HG03439 (cell line): ENCODE measurements around the gene PLIN4.
"Not testable (repeated sequence)": the region's sequence is repeated elsewhere in the genome, so short reads cannot be mapped to it uniquely, and the experiment has no call there.

ENCODE experiments used
- ATAC-seq: cut with Tn5 transposase; IDR thresholded peaks from one replicate; pipeline ENCODE4 v1.9.1; 2021; ENCODE audit warnings: mild to moderate bottlenecking, moderate library complexity; ENCODE audit not compliant: unreplicated experiment

Gene PLIN4

GRCh38 chr19:4547303-4548237, 29.3 kb upstream of the PLIN4 start:
- no peak for ATAC-seq

DNA sequence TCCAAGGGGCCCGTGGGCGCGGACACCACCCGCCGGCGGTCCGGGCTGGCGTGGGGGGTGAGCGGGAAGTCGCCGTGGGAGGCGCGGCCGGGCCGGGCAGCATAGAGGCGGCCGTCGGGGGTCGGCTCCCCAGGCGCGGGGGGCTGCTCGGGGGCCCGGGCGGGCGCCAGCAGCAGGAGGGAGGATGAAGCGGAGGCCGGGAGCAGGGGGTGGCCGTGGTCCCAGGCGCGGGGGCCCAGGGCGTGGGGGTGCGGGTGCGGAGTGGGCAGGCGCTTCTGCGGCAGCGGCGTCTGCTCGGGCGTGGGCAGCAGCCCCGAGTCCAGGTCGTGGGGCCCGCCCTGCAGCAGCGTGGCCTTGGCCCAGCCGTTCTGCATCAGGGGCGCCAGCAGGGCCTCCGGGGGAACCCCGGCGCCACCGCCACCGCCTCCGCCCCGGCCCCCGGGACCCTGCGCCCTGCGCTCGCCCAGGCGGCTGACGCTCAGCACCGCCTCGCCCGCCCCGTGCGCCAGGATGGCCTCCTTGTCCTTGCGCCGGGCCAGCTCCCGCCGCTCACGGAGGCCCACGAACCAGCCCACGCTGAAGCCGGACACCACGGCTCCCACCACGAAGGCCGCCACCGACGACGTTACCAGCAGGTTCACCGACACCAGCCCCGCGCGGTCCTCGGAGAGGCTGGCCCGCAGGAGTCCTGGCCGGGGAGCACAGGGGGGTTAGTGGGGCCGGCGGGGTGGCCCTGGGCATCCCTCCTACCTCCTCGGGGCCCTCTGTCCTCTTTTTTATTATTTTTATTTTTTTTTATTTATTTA, 25.8 kb upstream of the PLIN4 start:
- ATAC-seq: no peak

GRCh38 chr19:4542896-4543841, 24.9 kb upstream of the PLIN4 start:
- ATAC-seq: no peak

GRCh38 chr19:4541806-4542145, 23.5 kb upstream of the PLIN4 start:
- ATAC-seq: not testable (repeated sequence)

GRCh38 chr19:4541114-4541805, 23.0 kb upstream of the PLIN4 start:
- no peak for ATAC-seq

DNA sequence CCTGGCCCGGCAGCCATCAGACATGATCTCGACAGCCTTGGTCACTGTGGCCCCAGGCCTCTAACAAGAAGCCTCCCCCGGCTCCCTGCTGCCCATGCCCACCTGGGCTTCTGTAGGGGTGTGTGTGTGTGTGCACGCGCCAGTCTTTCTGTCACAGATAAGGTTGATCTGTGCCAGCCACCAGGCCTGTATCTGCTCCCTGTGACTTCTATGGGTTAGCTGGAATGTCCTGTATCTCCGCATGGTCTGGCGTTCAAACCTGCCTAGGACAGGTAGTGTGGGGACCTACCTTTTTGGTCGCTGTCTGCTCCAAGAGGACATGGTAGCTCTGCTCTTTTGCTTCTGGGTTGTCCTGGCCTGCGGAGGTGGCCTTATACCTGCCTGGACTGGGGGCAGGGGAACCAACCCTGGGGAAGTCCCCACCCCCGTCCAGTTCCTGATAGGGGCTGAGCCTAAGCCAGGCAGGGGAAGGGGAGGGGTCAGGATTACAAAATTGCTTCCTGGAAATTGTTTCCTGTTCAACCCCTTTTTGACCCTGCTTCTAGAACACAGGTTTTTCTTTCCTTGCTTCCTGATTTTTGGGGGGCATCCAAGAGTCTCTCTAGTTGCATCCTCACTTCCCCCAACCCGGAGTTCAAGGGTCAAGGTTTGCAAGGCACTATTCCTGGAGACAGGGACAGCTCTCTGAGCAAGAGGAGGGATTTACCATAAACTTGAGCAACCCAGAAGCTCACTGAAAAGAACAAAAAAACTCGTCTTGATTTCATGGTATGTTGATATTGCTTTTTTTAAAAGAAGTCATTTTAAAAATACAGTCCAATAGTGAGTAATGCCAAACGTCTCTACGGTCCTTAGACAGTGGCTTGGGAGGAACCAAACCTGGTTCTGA, 21.7 kb upstream of the PLIN4 start, which contains the start of gene LRG1:
TSS of gene LRG1 (minus strand) at position 344 of the 889 bp plus-strand sequence. CDS start at position 321, 23 bp downstream.
- no peak for ATAC-seq

GRCh38 chr19:4539169-4539692, 20.9 kb upstream of the PLIN4 start:
- ATAC-seq: no peak

GRCh38 chr19:4538601-4538954, 20.3 kb upstream of the PLIN4 start:
- no peak for ATAC-seq

- no peak for ATAC-seq
Observed at GRCh38 chr19:4537953-4538600, 19.8 kb upstream of the PLIN4 start.

DNA sequence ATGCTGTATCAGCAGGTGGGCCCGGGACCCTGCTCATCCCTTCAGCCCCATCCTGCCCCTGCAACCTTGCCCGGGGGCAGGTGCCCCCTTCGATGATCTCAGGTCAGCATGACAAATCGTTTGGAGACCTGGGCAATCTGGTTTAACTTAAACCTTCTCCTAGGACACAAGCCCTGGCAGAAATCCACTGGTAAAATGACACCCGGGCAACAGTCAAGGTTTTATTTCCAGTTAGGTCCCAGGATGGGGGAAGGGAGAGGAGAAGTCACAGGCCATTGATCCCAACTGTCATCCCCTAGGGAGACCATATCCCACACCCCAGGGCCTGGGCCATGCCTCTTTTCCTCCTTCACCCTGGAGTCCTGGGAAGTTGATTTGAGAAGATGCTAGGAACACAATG, 18.5 kb upstream of the PLIN4 start:
- no peak for ATAC-seq

GRCh38 chr19:4534836-4535658, 16.8 kb upstream of the PLIN4 start, which contains the start of gene PLIN5:
Gene PLIN5 (minus strand): TSS chr19:4535224. CDS start chr19:4534074, 1,150 bp downstream.
- ATAC-seq: no peak

DNA sequence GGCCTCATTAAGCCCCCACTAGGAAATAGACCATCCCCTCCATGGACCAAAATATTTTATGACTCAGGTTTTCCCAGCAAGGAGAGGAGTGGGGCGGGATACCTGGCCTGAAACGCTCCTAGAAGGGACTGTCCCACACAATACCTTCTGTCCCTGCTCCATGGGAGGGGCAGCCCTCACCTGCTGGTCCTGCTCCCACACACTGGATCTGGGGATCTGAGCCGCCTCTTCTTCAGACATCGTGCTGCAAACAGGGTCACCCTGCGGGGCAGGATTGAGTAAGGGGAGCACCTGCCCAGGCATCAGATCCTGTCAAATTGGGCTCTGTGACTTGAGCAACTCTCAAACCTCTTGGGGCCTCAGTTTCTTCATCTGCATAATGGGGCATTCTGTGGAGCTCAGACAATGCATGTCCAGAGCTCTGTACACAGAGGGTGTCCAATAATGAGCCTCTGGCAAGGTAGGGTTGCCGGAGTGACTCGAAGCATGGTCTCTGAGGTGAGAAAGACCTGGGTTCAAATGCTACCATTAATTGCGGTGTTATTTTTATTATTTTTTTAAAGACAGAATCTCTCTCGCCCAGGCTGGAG, 15.6 kb upstream of the PLIN4 start:
- ATAC-seq: no peak

- no peak for ATAC-seq
Observed at GRCh38 chr19:4533334-4533733, 15.0 kb upstream of the PLIN4 start.

GRCh38 chr19:4531562-4532165, 13.4 kb upstream of the PLIN4 start:
- ATAC-seq: no peak

DNA sequence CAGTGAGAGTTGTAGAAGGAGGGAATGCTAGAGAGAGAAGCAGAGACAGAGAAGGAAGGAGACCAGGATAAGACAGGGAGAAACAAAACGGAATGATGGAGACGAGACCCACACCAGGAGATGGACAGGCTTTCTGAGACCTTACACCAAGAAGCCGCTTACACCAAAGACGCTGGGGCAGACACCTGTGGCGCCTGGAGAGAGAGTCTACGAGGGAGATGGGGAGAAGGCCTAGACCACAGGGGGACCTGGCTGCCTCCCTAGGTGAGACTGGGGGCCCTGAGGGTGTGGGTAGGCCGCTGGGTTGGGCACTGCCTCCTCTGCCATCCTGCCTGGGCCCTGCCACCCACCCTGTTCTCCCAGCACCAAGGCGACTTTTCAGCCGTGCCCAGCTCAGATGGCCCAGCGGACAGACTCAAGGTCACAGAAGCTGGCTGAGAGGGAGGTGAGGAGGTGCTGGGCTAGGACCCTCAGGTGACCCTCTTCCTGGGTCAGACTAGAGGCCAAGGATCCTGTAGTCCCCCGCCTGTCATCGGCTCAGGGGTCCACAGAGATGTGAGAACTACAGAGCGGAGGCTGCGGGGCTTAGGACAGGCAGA, 11.7 kb upstream of the PLIN4 start:
- no peak for ATAC-seq

DNA sequence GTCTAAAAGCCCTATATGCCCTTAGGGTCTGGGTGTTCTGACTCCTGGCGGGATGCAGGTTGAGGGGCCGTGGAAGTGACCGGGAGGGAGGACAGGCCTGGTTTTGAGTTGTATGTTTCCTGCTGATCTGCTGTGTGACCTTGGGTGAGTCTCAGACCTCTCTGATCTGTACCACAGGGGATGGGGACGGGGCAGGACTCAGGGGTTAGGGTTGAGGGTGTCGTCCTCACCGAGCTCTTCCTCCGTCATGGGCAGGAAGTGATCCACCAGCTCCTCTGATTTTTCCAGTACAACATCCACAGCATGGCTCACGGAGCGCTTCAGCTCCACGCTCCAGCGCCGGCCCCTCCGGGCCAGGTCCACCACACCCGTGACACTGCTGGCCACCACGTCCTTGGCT, 10.6 kb upstream of the PLIN4 start:
- no peak for ATAC-seq
